HG03139 (cell line): Measurements from ENCODE around the gene P3H4.

Source experiments
- ATAC-seq: cut with Tn5 transposase; IDR thresholded peaks from one replicate; pipeline ENCODE4 v1.9.1; 2021; ENCODE audit not compliant: unreplicated experiment

Gene P3H4

GRCh38 chr17:41772586-41773189 lies 39.1 kb downstream of the P3H4 start:
- no peak for ATAC-seq

GRCh38 chr17:41772218-41772585 lies 39.5 kb downstream of the P3H4 start:
- no peak for ATAC-seq

- no peak for ATAC-seq
Observed at GRCh38 chr17:41771389-41772206, 40.2 kb downstream of the P3H4 start.

- ATAC-seq: no peak
Observed at GRCh38 chr17:41769985-41770384, 41.8 kb downstream of the P3H4 start.

- no peak for ATAC-seq
Observed at GRCh38 chr17:41769346-41769862, 42.3 kb downstream of the P3H4 start.

- ATAC-seq: no peak
Observed at GRCh38 chr17:41768682-41769288, 43.0 kb downstream of the P3H4 start.

- ATAC-seq: no peak
Observed at GRCh38 chr17:41767324-41768042, 44.3 kb downstream of the P3H4 start.

GRCh38 chr17:41766135-41766534 lies 45.6 kb downstream of the P3H4 start:
- no peak for ATAC-seq

- no peak for ATAC-seq
Observed at GRCh38 chr17:41763327-41763726, 48.4 kb downstream of the P3H4 start.

- no peak for ATAC-seq
Observed at GRCh38 chr17:41762841-41763240, 48.9 kb downstream of the P3H4 start.

GRCh38 chr17:41762391-41762790 lies 49.4 kb downstream of the P3H4 start:
- ATAC-seq: no peak

- ATAC-seq: no peak
Observed at GRCh38 chr17:41760878-41761277, 50.9 kb downstream of the P3H4 start.

GRCh38 chr17:41758601-41759000 lies 53.1 kb downstream of the P3H4 start:
- ATAC-seq: no peak

- no peak for ATAC-seq
Observed at GRCh38 chr17:41754066-41754465, 57.7 kb downstream of the P3H4 start.
